ENCODE results near the gene KIF21B. TPM values are rescaled to one million over a fixed set of nuclear protein-coding genes. Genes with fewer than 3 reads are reported as not detected.

KIF21B gene
- total and polyA plus RNA-seq, 2 experiments from 2014 or later: 4.6 to 34.3 TPM

GRCh38 chr1:201059401-201059800 lies 35.9 kb upstream of the KIF21B start:
- Histone ChIP-seq H2AFZ (peak overlapping the region; percentile 32; the same call in 1 of the 2 replicates), H3K79me2 (replicated peaks; ENCODE audit: insufficient read depth) (no peaks in the 10 kb centered on the region), H3K36me3 (ENCODE audit: insufficient read depth) (no peaks in the 10 kb centered on the region), H3K4me1 (ENCODE audit: insufficient read depth) (peaks cover 10% of the 10 kb centered on the region), H3K4me3 (no peak overlapping the region), H3K27ac (ENCODE audit: low read depth) (no peak overlapping the region), H4K20me1 (replicated peaks; ENCODE audit: insufficient read depth) (no peaks in the 10 kb centered on the region), H3K9me2 (ENCODE audit: insufficient read depth) (peaks cover 10% of the 10 kb centered on the region), H3F3A (replicated peaks; ENCODE audit: low read depth) (no peaks in the 10 kb centered on the region), H3K4me2 (0 out of 2 replicates have a peak overlapping the region, but pooled peaks have one; percentile 48), H3K27me3 (ENCODE audit: insufficient read depth) (no peaks in the 10 kb centered on the region)
- DNase-seq (ENCODE audit: low spot score): peak; percentile 51
- Mint-ChIP-seq H3K9me3 (peaks cover 2% of the 10 kb centered on the region; the same call in 1 of the 3 replicates), H3K4me3 (no peak overlapping the region), H3K27me3 (ENCODE audit: insufficient read depth, low read depth, poor library complexity) (peaks cover 15% of the 10 kb centered on the region), H3K36me3 (ENCODE audit: low read depth) (no peaks in the 10 kb centered on the region; the same call in 2 of the 3 replicates), H3K4me1 (peaks cover 19% of the 10 kb centered on the region), H3K27ac (no peak overlapping the region)
- ATAC-seq: peak; percentile 69
- TF ChIP-seq ZNF114 (CRISPR knock-in tag; IDR thresholded peaks at IDR 0.05) (no peak), ZNF331 (CRISPR knock-in tag; IDR thresholded peaks at IDR 0.05; ENCODE audit: low read depth) (no peak)
- TF ChIP-seq, protein P1, sequence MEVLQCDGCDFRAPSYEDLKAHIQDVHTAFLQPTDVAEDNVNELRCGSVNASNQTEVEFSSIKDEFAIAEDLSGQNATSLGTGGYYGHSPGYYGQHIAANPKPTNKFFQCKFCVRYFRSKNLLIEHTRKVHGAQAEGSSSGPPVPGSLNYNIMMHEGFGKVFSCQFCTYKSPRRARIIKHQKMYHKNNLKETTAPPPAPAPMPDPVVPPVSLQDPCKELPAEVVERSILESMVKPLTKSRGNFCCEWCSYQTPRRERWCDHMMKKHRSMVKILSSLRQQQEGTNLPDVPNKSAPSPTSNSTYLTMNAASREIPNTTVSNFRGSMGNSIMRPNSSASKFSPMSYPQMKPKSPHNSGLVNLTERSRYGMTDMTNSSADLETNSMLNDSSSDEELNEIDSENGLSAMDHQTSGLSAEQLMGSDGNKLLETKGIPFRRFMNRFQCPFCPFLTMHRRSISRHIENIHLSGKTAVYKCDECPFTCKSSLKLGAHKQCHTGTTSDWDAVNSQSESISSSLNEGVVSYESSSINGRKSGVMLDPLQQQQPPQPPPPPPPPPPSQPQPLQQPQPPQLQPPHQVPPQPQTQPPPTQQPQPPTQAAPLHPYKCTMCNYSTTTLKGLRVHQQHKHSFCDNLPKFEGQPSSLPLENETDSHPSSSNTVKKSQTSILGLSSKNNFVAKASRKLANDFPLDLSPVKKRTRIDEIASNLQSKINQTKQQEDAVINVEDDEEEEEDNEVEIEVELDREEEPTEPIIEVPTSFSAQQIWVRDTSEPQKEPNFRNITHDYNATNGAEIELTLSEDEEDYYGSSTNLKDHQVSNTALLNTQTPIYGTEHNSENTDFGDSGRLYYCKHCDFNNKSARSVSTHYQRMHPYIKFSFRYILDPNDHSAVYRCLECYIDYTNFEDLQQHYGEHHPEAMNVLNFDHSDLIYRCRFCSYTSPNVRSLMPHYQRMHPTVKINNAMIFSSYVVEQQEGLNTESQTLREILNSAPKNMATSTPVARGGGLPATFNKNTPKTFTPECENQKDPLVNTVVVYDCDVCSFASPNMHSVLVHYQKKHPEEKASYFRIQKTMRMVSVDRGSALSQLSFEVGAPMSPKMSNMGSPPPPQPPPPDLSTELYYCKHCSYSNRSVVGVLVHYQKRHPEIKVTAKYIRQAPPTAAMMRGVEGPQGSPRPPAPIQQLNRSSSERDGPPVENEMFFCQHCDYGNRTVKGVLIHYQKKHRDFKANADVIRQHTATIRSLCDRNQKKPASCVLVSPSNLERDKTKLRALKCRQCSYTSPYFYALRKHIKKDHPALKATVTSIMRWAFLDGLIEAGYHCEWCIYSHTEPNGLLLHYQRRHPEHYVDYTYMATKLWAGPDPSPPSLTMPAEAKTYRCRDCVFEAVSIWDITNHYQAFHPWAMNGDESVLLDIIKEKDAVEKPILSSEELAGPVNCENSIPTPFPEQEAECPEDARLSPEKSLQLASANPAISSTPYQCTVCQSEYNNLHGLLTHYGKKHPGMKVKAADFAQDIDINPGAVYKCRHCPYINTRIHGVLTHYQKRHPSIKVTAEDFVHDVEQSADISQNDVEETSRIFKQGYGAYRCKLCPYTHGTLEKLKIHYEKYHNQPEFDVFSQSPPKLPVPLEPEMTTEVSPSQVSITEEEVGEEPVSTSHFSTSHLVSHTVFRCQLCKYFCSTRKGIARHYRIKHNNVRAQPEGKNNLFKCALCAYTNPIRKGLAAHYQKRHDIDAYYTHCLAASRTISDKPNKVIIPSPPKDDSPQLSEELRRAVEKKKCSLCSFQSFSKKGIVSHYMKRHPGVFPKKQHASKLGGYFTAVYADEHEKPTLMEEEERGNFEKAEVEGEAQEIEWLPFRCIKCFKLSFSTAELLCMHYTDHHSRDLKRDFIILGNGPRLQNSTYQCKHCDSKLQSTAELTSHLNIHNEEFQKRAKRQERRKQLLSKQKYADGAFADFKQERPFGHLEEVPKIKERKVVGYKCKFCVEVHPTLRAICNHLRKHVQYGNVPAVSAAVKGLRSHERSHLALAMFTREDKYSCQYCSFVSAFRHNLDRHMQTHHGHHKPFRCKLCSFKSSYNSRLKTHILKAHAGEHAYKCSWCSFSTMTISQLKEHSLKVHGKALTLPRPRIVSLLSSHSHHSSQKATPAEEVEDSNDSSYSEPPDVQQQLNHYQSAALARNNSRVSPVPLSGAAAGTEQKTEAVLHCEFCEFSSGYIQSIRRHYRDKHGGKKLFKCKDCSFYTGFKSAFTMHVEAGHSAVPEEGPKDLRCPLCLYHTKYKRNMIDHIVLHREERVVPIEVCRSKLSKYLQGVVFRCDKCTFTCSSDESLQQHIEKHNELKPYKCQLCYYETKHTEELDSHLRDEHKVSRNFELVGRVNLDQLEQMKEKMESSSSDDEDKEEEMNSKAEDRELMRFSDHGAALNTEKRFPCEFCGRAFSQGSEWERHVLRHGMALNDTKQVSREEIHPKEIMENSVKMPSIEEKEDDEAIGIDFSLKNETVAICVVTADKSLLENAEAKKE (CRISPR knock-in tag; IDR thresholded peaks at IDR 0.05): no peak

- no peak for ATAC-seq
- TF ChIP-seq CREB1 (CRISPR knock-in tag; IDR thresholded peaks at IDR 0.05; ENCODE audit: low read depth) (no peak), JUNB (IDR thresholded peaks at IDR 0.05; ENCODE audit: unreplicated experiment) (no peak), EZH2phosphoT487 (IDR thresholded peaks at IDR 0.05; ENCODE audit: unreplicated experiment) (no peak), ZNF331 (CRISPR knock-in tag; IDR thresholded peaks at IDR 0.05; ENCODE audit: low read depth) (no peak)
- TF ChIP-seq, protein P1 (CRISPR knock-in tag; IDR thresholded peaks at IDR 0.05): no peak
These were observed 30.6 kb upstream of the KIF21B start for GRCh38 chr1:201054091-201054543.

More at GRCh38 chr1:201054091-201054543, 30.6 kb upstream of the KIF21B start:
- no peaks in the 10 kb centered on the region for H3K4me1 ChIP-seq (ENCODE audit: insufficient read depth)
- H3K4me1 Mint-ChIP-seq: peaks cover 17% of the 10 kb centered on the region
- no peaks in the 10 kb centered on the region for H3F3A ChIP-seq (replicated peaks; ENCODE audit: low read depth)
- H3K9me3 Mint-ChIP-seq: no peaks in the 10 kb centered on the region
- no peak for DNase-seq (ENCODE audit: low spot score)
- H3K27me3 ChIP-seq (ENCODE audit: insufficient read depth): no peaks in the 10 kb centered on the region
- no peak overlapping the region for H3K4me3 ChIP-seq
- no peak overlapping the region for H2AFZ ChIP-seq
- no peaks in the 10 kb centered on the region for H3K36me3 ChIP-seq (ENCODE audit: insufficient read depth)
- peaks cover 5% of the 10 kb centered on the region for H3K9me2 ChIP-seq (ENCODE audit: insufficient read depth)
- no peaks in the 10 kb centered on the region for H4K20me1 ChIP-seq (replicated peaks; ENCODE audit: insufficient read depth)
- no peak overlapping the region for H3K27ac Mint-ChIP-seq
- H3K27me3 Mint-ChIP-seq (ENCODE audit: insufficient read depth, low read depth, poor library complexity): peaks cover 22% of the 10 kb centered on the region
- no peaks in the 10 kb centered on the region; the same call in 2 of the 3 replicates for H3K36me3 Mint-ChIP-seq (ENCODE audit: low read depth)
- H3K4me2 ChIP-seq: no peak overlapping the region
- H3K4me3 Mint-ChIP-seq: no peak overlapping the region
- H3K79me2 ChIP-seq (replicated peaks; ENCODE audit: insufficient read depth): no peaks in the 10 kb centered on the region
- no peak overlapping the region for H3K27ac ChIP-seq (ENCODE audit: low read depth)

Data from GM23338 (cell line).